HEK293 (cell line): ENCODE data around the gene LPIN1.
"Not testable (repeated sequence)": the region's sequence is repeated elsewhere in the genome, so short reads cannot be mapped to it uniquely, and the experiment has no call there.

Experiments used
- CTCF ChIA-PET: fragments of 350-600 bp; formaldehyde crosslinking; extraction: SDS; loops from one replicate; lab custom pipeline; 2021; ENCODE audit warnings: antibody characterized with exemption; lab: Yijun Ruan, JAX
- POLR2A ChIA-PET: fragments of 300-600 bp; formaldehyde crosslinking; extraction: SDS; loops from one replicate; lab custom pipeline; 2020; ENCODE audit warnings: antibody characterized with exemption, inconsistent platforms; lab: Yijun Ruan, JAX
- H3K27ac ChIP-seq: fragments of 200-500 bp; sonication (Bioruptor generic); 2 replicates; pipeline ENCODE4 v1.5.1; 2014; ENCODE audit warnings: low read depth, low read length, control low read depth, inconsistent platforms; ENCODE audit errors: extremely low read depth
- H3K36me3 ChIP-seq, 2 experiments: fragments of 200-500 bp in 1 of 2; sonication (Bioruptor generic) in 1 of 2; 1 replicate in 1 of 2; 2 replicates in 1 of 2; pipeline ENCODE4 v1.5.1; 2014 to 2017; ENCODE audit warnings: inconsistent platforms in 2 of 2, low read length in 2 of 2; ENCODE audit not compliant: control insufficient read depth in 2 of 2, insufficient read depth in 1 of 2
- H3K4me1 ChIP-seq: fragments of 200-500 bp; sonication (Bioruptor generic); 2 replicates; pipeline ENCODE4 v1.5.1; 2014; ENCODE audit warnings: mild to moderate bottlenecking, low read length, inconsistent platforms; ENCODE audit not compliant: control insufficient read depth, insufficient read depth
- H3K4me3 ChIP-seq: 2 replicates; pipeline ENCODE4 v1.5.1; 2011; ENCODE audit warnings: low read depth, mild to moderate bottlenecking, control low read depth, low read length, moderate library complexity
- H3K9me3 ChIP-seq: fragments of 200-500 bp; sonication (Bioruptor generic); 2 replicates; pipeline ENCODE4 v1.5.1; 2014; ENCODE audit warnings: low read depth, low read length, inconsistent platforms; ENCODE audit not compliant: control insufficient read depth, insufficient read depth
- BCL6B ChIP-seq: fragments of 450-650 bp; formaldehyde crosslinking; IDR thresholded peaks from 2 replicates; pipeline ENCODE4 v1.5.1; 2017; ENCODE audit warnings: missing biosample characterization, missing genetic modification characterization
- PRDM4 ChIP-seq: fragments of 450-650 bp; formaldehyde crosslinking; IDR thresholded peaks from 2 replicates; pipeline ENCODE4 v1.5.1; 2017; ENCODE audit warnings: missing biosample characterization, missing genetic modification characterization
- RBAK ChIP-seq: fragments of 450-650 bp; formaldehyde crosslinking; IDR thresholded peaks from 2 replicates; pipeline ENCODE4 v1.5.1; 2016; ENCODE audit warnings: missing biosample characterization, missing genetic modification characterization
- ZBTB49 ChIP-seq: fragments of 450-650 bp; formaldehyde crosslinking; IDR thresholded peaks from 2 replicates; pipeline ENCODE4 v1.5.1; 2016; ENCODE audit warnings: missing biosample characterization, missing genetic modification characterization, low read depth
- ZFHX2 ChIP-seq: fragments of 450-650 bp; formaldehyde crosslinking; conservative IDR thresholded peaks from 2 replicates; pipeline ENCODE4 v1.5.1; 2016; ENCODE audit warnings: missing biosample characterization, missing genetic modification characterization
- ZNF146 ChIP-seq: fragments of 450-650 bp; formaldehyde crosslinking; IDR thresholded peaks from 2 replicates; pipeline ENCODE4 v1.5.1; 2016; ENCODE audit warnings: missing biosample characterization, missing genetic modification characterization
- ZNF18 ChIP-seq: fragments of 450-650 bp; formaldehyde crosslinking; IDR thresholded peaks from 2 replicates; pipeline ENCODE4 v1.5.1; 2016; ENCODE audit warnings: missing biosample characterization, missing genetic modification characterization
- ZNF2 ChIP-seq: fragments of 450-650 bp; formaldehyde crosslinking; IDR thresholded peaks from 2 replicates; pipeline ENCODE4 v1.5.1; 2016; ENCODE audit warnings: missing biosample characterization, missing genetic modification characterization
- ZNF266 ChIP-seq: fragments of 450-650 bp; formaldehyde crosslinking; IDR thresholded peaks from 2 replicates; pipeline ENCODE4 v1.5.1; 2016; ENCODE audit warnings: missing biosample characterization, missing genetic modification characterization, low read depth
- ZNF366 ChIP-seq: fragments of 450-650 bp; formaldehyde crosslinking; conservative IDR thresholded peaks from 2 replicates; pipeline ENCODE4 v1.5.1; 2016; ENCODE audit warnings: missing biosample characterization, missing genetic modification characterization
- ZNF426 ChIP-seq: fragments of 450-650 bp; formaldehyde crosslinking; IDR thresholded peaks from 2 replicates; pipeline ENCODE4 v1.5.1; 2017; ENCODE audit warnings: missing biosample characterization, missing genetic modification characterization, mild to moderate bottlenecking, inconsistent platforms, moderate library complexity
- ZNF473 ChIP-seq: fragments of 450-650 bp; formaldehyde crosslinking; IDR thresholded peaks from 2 replicates; pipeline ENCODE4 v1.5.1; 2017; ENCODE audit warnings: missing biosample characterization, missing genetic modification characterization
- ZNF529 ChIP-seq: fragments of 450-650 bp; formaldehyde crosslinking; IDR thresholded peaks from 2 replicates; pipeline ENCODE4 v1.5.1; 2017; ENCODE audit warnings: missing genetic modification characterization, missing biosample characterization; ENCODE audit not compliant: insufficient replicate concordance
- ZNF624 ChIP-seq: fragments of 450-650 bp; formaldehyde crosslinking; IDR thresholded peaks from 2 replicates; pipeline ENCODE4 v1.5.1; 2017; ENCODE audit warnings: missing biosample characterization, missing genetic modification characterization
- ZNF629 ChIP-seq: fragments of 450-650 bp; formaldehyde crosslinking; IDR thresholded peaks from 2 replicates; pipeline ENCODE4 v1.5.1; 2017; ENCODE audit warnings: missing biosample characterization, missing genetic modification characterization
- ZNF785 ChIP-seq: fragments of 450-650 bp; formaldehyde crosslinking; IDR thresholded peaks from 2 replicates; pipeline ENCODE4 v1.5.1; 2016; ENCODE audit warnings: missing biosample characterization, missing genetic modification characterization
- ZNF792 ChIP-seq: fragments of 450-650 bp; formaldehyde crosslinking; IDR thresholded peaks from 2 replicates; pipeline ENCODE4 v1.5.1; 2016; ENCODE audit warnings: missing biosample characterization, missing genetic modification characterization
- ZSCAN23 ChIP-seq: fragments of 450-650 bp; formaldehyde crosslinking; IDR thresholded peaks from 2 replicates; pipeline ENCODE4 v1.5.1; 2016; ENCODE audit warnings: missing biosample characterization, missing genetic modification characterization

The LPIN1 gene

GRCh38 chr2:11729362-11730212 is 16.8 kb upstream of the LPIN1 start (continued):
- TF ChIP-seq ZNF2 (tag by site-specific recombination), result no peak
- TF ChIP-seq RBAK (tag by site-specific recombination), result no peak
- no peak for TF ChIP-seq BCL6B (tag by site-specific recombination)

- H3K4me3 ChIP-seq, H3K4me1 ChIP-seq, H3K36me3 ChIP-seq, POLR2A ChIA-PET, H3K27ac ChIP-seq, H3K9me3 ChIP-seq: not testable (repeated sequence)
- TF ChIP-seq ZNF146 (tag by site-specific recombination), result peak; percentile 72
- CTCF ChIA-PET, result interaction anchor here (0.8 to 1.5 kb wide), 2 partner anchors 13 to 38 kb away, joined by 3 to 7 read pairs; no protein-coding TSS in a partner anchor
These were observed 15.0 kb upstream of the LPIN1 start for GRCh38 chr2:11731214-11731984.

GRCh38 chr2:11732587-11732986 is 13.8 kb upstream of the LPIN1 start:
- Histone ChIP-seq H3K27ac (no peak overlapping the region), H3K9me3 (no peaks in the 10 kb centered on the region), H3K4me3 (no peak overlapping the region), H3K4me1 (no peaks in the 10 kb centered on the region), H3K36me3 (no peaks in the 10 kb centered on the region)
- POLR2A ChIA-PET, result interaction anchor here (0.9 kb wide), 1 partner anchor 13 kb away, joined by 6 read pairs; no protein-coding TSS in a partner anchor
- TF ChIP-seq PRDM4 (tag by site-specific recombination), result no peak
- no peak for TF ChIP-seq ZNF18
- no peak for TF ChIP-seq ZFHX2 (tag by site-specific recombination)
- no peak for TF ChIP-seq ZNF624 (tag by site-specific recombination)
- no peak for TF ChIP-seq ZNF529
- TF ChIP-seq ZNF785 (tag by site-specific recombination), result no peak
- no peak for TF ChIP-seq ZNF266
- TF ChIP-seq ZNF629, result no peak
- no peak for TF ChIP-seq ZNF473 (tag by site-specific recombination)
- TF ChIP-seq ZNF366, result no peak
- TF ChIP-seq ZNF426 (tag by site-specific recombination), result no peak
- no peak for TF ChIP-seq ZBTB49 (tag by site-specific recombination)
- TF ChIP-seq ZNF792 (tag by site-specific recombination), result no peak
- TF ChIP-seq ZSCAN23 (tag by site-specific recombination), result no peak
- CTCF ChIA-PET, result interaction anchor here (0.6 to 1.5 kb wide), 2 partner anchors 9 to 39 kb away, joined by 3 to 7 read pairs; no protein-coding TSS in a partner anchor
